Measurements from ENCODE around the gene SPTLC3. TPM values are rescaled to one million over a fixed set of nuclear protein-coding genes. Genes with fewer than 3 reads are reported as not detected.

SPTLC3 gene
- 5.8 and 9.6 TPM in 2 replicates for total RNA-seq

DNA sequence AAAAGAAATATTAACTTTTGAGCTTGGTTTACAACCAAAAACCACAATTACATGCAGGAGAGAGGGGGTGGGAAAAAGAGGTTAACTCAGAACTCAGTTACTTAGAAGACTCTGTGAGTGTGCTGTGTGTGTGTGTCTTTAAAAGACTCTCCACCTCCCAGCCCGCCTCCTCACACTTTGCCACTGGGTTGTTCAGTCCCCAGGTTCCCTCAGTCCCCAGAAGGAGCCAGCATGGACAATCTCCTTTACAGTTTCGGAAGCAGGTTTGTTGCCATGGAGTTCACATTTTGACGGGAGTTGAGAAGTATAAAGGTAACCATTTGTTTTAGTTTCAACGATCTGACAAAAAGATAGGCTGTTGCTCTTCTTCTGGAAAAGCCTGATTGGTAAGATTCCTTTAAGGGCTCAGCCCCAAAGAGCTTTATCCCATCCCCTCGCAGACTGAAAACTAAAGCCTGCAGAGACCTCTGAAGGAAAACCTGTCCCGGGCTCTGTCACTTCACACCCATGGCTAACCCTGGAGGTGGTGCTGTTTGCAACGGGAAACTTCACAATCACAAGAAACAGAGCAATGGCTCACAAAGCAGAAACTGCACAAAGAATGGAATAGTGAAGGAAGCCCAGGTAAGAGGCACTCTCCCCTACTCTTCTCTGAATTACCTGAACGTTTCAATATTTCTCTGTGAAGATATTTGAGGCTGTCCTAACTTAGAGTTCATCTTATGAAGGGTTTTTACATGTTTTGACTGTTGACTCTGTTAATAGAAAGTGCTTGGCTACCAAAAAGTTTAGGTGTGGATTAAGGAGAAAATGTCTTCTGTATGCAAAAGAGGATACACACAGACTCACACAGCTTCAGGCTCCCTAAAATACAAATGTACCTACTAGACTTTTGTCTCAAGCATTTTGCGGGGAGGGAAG is at the start of gene SPTLC3:
Gene SPTLC3, plus strand, starts transcription at position 212 of the 921 bp plus-strand sequence. Its CDS starts 296 bp downstream, at position 508.

Other genes starting within 250 kb of the SPTLC3 start
- under 0.01 TPM in 1 of 2 replicates, not detected in the other for gene ISM1, start 212.3 kb downstream of the SPTLC3 start, total RNA-seq